Heart left ventricle (tissue), 13 donors: ENCODE results near the gene IFIT3.

Source experiments
- POLR2A ChIP-seq, 2 donors: fragments of 450-650 bp; IDR thresholded peaks; one replicate each; pipeline ENCODE4 v1.6.1; 2017; ENCODE audit warnings: antibody characterized with exemption in 2 of 2, mild to moderate bottlenecking in 2 of 2, moderate library complexity in 2 of 2
- TF ChIP-seq, protein P1 (sequence below), 12 donors: fragments of 200-600 bp; sonication (generic) in 4 of 12; IDR thresholded peaks; one replicate each; pipeline versions ENCODE4 v1.5.0 to v1.8.0; 2018 to 2022; ENCODE audit warnings: antibody characterized with exemption in 12 of 12, mild to moderate bottlenecking in 5 of 12
- donor health status: ischemic (EF 13 %, LVEDD 7.1; RV severe dilation, severe dysfunction).
- donor health status: DM: no; HTN: yes; CAD: no.
- donor health status: DM: no; HTN: no; CAD: no.
- donor health status: ischemic (EF 25% LVEDD 6.9; RV normal size, moderate dysfunction).
- donor health status: ischemic (EF 25% LVEDD 5.7; RV mildly dilated, moderate dysfunction).
- donor health status: ischemic (EF 35%, LVEDD 5.7; RV mildly dilated, moderate dysfunction).
- donor health status: nonischemic (EF 11% LVEDD 7.7; RV severe dilation, severe dysfunction).
- donor health status: DM: yes; HTN: yes; CAD: no.
- donor health status: PGD.
- donor health status: ischemic (EF 29% LVEDD 5.4; RV normal size, mild dysfunction).
- donor health status: nonischemic (EF 23%, LVEDD 6.1; RV moderate dilation, normal function).

DNA sequence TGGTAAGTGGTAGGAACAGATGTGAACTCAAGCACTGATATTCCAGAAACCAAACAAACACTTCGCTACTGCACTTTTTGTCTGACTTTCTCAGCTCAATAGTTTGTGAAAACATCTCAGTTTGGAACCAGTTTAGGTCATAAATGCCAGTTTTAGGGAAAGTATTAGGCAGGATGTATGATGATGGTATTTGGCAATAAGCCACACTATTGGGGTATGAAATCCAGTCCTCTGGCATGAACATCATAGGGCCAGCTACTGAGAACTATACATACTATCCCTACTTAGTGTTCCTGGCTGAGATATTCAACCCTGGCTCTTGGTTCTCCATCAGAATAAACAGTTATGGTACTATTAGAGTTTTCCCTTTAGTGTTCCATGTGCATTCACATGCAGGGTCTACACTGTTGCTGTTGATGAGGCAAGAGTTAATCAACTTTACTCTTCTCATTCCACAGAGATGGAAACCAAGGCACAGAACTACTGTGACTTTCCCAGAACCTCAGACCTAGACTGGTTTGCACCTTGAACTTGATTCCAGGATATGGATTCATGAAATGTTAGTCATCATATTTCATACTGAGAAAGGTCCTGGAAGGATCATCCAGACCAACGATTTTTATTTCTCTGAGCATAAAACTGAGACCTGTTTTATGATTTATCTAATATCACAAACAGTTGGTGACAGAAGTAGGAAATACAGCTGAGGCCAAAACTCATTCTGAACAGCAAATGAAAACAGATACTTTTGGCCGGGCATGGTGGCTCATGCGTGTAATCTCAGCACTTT is 46.0 kb upstream of the IFIT3 start:
- no peak for TF ChIP-seq POLR2A (IDR thresholded peaks at IDR 0.05)
- TF ChIP-seq, protein P1, sequence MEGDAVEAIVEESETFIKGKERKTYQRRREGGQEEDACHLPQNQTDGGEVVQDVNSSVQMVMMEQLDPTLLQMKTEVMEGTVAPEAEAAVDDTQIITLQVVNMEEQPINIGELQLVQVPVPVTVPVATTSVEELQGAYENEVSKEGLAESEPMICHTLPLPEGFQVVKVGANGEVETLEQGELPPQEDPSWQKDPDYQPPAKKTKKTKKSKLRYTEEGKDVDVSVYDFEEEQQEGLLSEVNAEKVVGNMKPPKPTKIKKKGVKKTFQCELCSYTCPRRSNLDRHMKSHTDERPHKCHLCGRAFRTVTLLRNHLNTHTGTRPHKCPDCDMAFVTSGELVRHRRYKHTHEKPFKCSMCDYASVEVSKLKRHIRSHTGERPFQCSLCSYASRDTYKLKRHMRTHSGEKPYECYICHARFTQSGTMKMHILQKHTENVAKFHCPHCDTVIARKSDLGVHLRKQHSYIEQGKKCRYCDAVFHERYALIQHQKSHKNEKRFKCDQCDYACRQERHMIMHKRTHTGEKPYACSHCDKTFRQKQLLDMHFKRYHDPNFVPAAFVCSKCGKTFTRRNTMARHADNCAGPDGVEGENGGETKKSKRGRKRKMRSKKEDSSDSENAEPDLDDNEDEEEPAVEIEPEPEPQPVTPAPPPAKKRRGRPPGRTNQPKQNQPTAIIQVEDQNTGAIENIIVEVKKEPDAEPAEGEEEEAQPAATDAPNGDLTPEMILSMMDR (IDR thresholded peaks at IDR 0.05), result no peak
